HepG2 (cell line): ENCODE results near the gene TIMM10. TPM values are rescaled to one million over a fixed set of nuclear protein-coding genes. Genes with fewer than 3 reads are reported as not detected.

Experiments
- ATF1 ChIP-seq: IDR thresholded peaks from 2 replicates; pipeline ENCODE4 v1.6.1; 2016; ENCODE audit warnings: mild to moderate bottlenecking, control low read depth
- ATF7-NPFF ChIP-seq: sonication (generic); formaldehyde crosslinking; IDR thresholded peaks from 2 replicates; pipeline ENCODE4 v1.8.1; 2023; ENCODE audit warnings: mild to moderate bottlenecking, low read depth, missing genetic modification reagents, moderate library complexity
- HNF4G ChIP-seq, 2 experiments: sonication (generic) in 1 of 2; formaldehyde crosslinking in 1 of 2; IDR thresholded peaks; 2 replicates each; pipeline versions ENCODE4 v1.4.0 to v1.6.1; 2011 to 2020; ENCODE audit warnings: borderline replicate concordance in 2 of 2, low read depth in 2 of 2, mild to moderate bottlenecking in 2 of 2, low read length in 1 of 2, missing genetic modification reagents in 1 of 2, moderate library complexity in 1 of 2
- IKZF5 ChIP-seq: IDR thresholded peaks from 2 replicates; pipeline ENCODE4 v1.6.1; 2018; ENCODE audit warnings: missing genetic modification reagents, mild to moderate bottlenecking, missing compliant biosample characterization
- POLR2G ChIP-seq: fragments of 200-400 bp; formaldehyde crosslinking; IDR thresholded peaks from 2 replicates; pipeline ENCODE4 v1.6.1; 2018; ENCODE audit warnings: mild to moderate bottlenecking, low read depth, low read length, moderate library complexity
- PPARG ChIP-seq: conservative IDR thresholded peaks from 2 replicates; pipeline ENCODE4 v1.6.1; 2016; ENCODE audit warnings: missing biosample characterization, missing genetic modification reagents
- PRDM10 ChIP-seq: sonication (generic); formaldehyde crosslinking; IDR thresholded peaks from 2 replicates; pipeline ENCODE4 v1.4.0; 2020; ENCODE audit warnings: low read depth, missing genetic modification reagents
- SNAI1 ChIP-seq: sonication (generic); formaldehyde crosslinking; IDR thresholded peaks from 2 replicates; pipeline ENCODE4 v1.5.0; 2020; ENCODE audit warnings: mild to moderate bottlenecking, missing genetic modification reagents, borderline replicate concordance
- SP5 ChIP-seq: IDR thresholded peaks from 2 replicates; pipeline ENCODE4 v1.6.1; 2016; ENCODE audit warnings: low read depth, borderline replicate concordance
- STAT6 ChIP-seq: sonication (generic); formaldehyde crosslinking; IDR thresholded peaks from 2 replicates; pipeline ENCODE4 v1.4.0; 2020; ENCODE audit warnings: missing genetic modification reagents, mild to moderate bottlenecking, borderline replicate concordance
- ZBTB21 ChIP-seq: sonication (generic); formaldehyde crosslinking; IDR thresholded peaks from 2 replicates; pipeline ENCODE4 v1.4.0; 2020; ENCODE audit warnings: missing genetic modification reagents
- ZBTB37 ChIP-seq: sonication (generic); formaldehyde crosslinking; IDR thresholded peaks from 2 replicates; pipeline ENCODE4 v1.4.0; 2020; ENCODE audit warnings: mild to moderate bottlenecking, missing genetic modification reagents
- ZNF740 ChIP-seq: sonication (generic); formaldehyde crosslinking; IDR thresholded peaks from 2 replicates; pipeline ENCODE4 v1.4.0; 2020; ENCODE audit warnings: missing genetic modification reagents
- ZNF761 ChIP-seq: sonication (generic); formaldehyde crosslinking; conservative IDR thresholded peaks from 2 replicates; pipeline ENCODE4 v1.4.0; 2020; ENCODE audit warnings: mild to moderate bottlenecking, missing genetic modification reagents
- ZSCAN21 ChIP-seq: sonication (generic); formaldehyde crosslinking; IDR thresholded peaks from 2 replicates; pipeline ENCODE4 v1.8.0; 2022; ENCODE audit warnings: mild to moderate bottlenecking, missing genetic modification reagents, moderate library complexity, borderline replicate concordance
- polyA plus RNA-seq, 8 experiments: library from polyadenylated mRNA; depleted of rRNA in 3 of 8; stranded (reverse) in 7 of 8; unstranded in 1 of 8; fragments of >200 nt; fragmentation: Illumina TruSeq in 4 of 8; extraction: Trizol in 4 of 8; gene quantifications; 2 replicates each; pipeline versions ENCODE4 v1.2.1 to v1.2.3, GENCODE V29; 2011 to 2016; ENCODE audit warnings: low read depth in 4 of 8, missing spikeins in 1 of 8, mixed read lengths in 1 of 8; ENCODE audit not compliant: insufficient read depth in 1 of 8
- total RNA-seq, 5 experiments: library from RNA; depleted of rRNA; stranded (reverse); fragments of >200 nt; fragmentation: Illumina TruSeq; extraction: Trizol; gene quantifications; 2 replicates each; pipeline ENCODE4 v1.2.3, GENCODE V29; 2016; ENCODE audit warnings: low read depth in 1 of 5

TIMM10 gene
- total and polyA plus RNA-seq, 2 of the 13 experiments (the other 11 are each of a cell fraction or from before 2014, with no cell fraction given): 67.8 to 82.2 TPM

GRCh38 chr11:57497303-57498247 is 33.0 kb downstream of the TIMM10 start (continued):
- TF ChIP-seq IKZF5 (CRISPR knock-in tag): peak; percentile 50; the same call in 1 of the 2 replicates
- peak; percentile 31; the same call in 1 of the 2 replicates for TF ChIP-seq ATF1 (CRISPR knock-in tag)
- TF ChIP-seq ZSCAN21: no peak; the same call in 1 of the 2 replicates
- TF ChIP-seq ZBTB21 (CRISPR knock-in tag): 0 out of 2 replicates have a peak, but pooled peaks have one; percentile 14
- TF ChIP-seq SNAI1 (CRISPR knock-in tag): peak; percentile 86; the same call in 1 of the 2 replicates
- TF ChIP-seq PPARG (CRISPR knock-in tag): peak; percentile 99
- TF ChIP-seq ZNF740 (CRISPR knock-in tag): no peak
- peak; percentile 97 for TF ChIP-seq PRDM10 (CRISPR knock-in tag)
- peak; percentile 99 for TF ChIP-seq HNF4G (IDR thresholded peaks at IDR 0.05; ENCODE audit: borderline replicate concordance, low read depth, low read length)
- TF ChIP-seq HNF4G (CRISPR knock-in tag; IDR thresholded peaks at IDR 0.05; ENCODE audit: borderline replicate concordance, low read depth): peak; percentile 91
- TF ChIP-seq ZNF761 (CRISPR knock-in tag): peak; percentile 88
- peak; percentile 71; the same call in 1 of the 2 replicates for TF ChIP-seq ZBTB37 (CRISPR knock-in tag)
- 0 out of 2 replicates have a peak, but pooled peaks have one; percentile 30 for TF ChIP-seq SP5 (CRISPR knock-in tag)
- no peak; the same call in none of the 2 replicates for TF ChIP-seq ATF7-NPFF (CRISPR knock-in tag)
- 0 out of 2 replicates have a peak, but pooled peaks have one; percentile 11 for TF ChIP-seq POLR2G
- 0 out of 2 replicates have a peak, but pooled peaks have one; percentile 11 for TF ChIP-seq STAT6 (CRISPR knock-in tag)
